Measurements from ENCODE around the gene PPP6R1.

DNA sequence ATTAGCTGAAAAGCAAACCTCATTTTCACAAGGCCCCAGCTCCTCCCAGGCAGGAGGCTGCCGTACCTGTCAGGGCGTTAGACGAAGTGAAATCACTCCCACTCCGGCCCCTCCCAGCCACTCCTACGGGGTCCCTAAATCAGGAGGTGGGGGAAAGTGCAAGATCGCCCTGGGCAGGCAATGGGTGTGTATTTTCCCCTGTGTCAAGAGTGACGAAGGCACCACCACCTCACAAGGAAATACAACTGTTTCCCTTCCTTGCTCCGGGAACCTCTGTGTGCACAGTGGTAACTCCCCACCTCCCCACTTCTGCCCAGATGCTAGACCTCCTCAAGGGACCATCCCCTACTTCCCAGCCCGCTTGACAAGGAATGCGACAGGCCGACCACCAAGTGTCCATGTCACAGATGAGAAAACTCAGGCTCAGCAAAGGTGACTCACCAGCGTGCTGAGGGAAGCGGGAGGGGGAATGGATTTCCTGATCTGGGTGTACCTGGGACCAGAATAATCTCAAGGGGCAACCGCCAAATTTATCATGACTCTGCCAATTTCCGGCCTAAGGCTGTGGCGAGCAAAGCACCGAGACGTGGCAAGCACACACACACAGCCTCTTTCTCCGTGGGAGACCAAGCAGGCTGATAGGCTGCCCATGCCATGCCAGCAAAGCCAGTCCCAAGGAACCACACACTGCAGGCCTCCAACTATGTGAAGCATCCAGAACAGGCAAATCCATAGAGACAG, 7.3 kb downstream of the PPP6R1 start:
- no peak for TF ChIP-seq POLR2A (IDR thresholded peaks at IDR 0.05)
- TF ChIP-seq, protein P1, sequence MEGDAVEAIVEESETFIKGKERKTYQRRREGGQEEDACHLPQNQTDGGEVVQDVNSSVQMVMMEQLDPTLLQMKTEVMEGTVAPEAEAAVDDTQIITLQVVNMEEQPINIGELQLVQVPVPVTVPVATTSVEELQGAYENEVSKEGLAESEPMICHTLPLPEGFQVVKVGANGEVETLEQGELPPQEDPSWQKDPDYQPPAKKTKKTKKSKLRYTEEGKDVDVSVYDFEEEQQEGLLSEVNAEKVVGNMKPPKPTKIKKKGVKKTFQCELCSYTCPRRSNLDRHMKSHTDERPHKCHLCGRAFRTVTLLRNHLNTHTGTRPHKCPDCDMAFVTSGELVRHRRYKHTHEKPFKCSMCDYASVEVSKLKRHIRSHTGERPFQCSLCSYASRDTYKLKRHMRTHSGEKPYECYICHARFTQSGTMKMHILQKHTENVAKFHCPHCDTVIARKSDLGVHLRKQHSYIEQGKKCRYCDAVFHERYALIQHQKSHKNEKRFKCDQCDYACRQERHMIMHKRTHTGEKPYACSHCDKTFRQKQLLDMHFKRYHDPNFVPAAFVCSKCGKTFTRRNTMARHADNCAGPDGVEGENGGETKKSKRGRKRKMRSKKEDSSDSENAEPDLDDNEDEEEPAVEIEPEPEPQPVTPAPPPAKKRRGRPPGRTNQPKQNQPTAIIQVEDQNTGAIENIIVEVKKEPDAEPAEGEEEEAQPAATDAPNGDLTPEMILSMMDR (IDR thresholded peaks at IDR 0.05): no peak
- TF ChIP-seq POLR2AphosphoS5 (IDR thresholded peaks at IDR 0.05): no peak
- TF ChIP-seq EP300 (IDR thresholded peaks at IDR 0.05): no peak

Data from gastroesophageal sphincter (tissue), 3 donors.